Fibroblast of skin of abdomen (primary cell): ENCODE data around the gene IL2RG.

Experiments used
- DNase-seq: peaks from one replicate; pipeline ENCODE4 v3.0.0-alpha.2; 2013

The IL2RG gene

DNA sequence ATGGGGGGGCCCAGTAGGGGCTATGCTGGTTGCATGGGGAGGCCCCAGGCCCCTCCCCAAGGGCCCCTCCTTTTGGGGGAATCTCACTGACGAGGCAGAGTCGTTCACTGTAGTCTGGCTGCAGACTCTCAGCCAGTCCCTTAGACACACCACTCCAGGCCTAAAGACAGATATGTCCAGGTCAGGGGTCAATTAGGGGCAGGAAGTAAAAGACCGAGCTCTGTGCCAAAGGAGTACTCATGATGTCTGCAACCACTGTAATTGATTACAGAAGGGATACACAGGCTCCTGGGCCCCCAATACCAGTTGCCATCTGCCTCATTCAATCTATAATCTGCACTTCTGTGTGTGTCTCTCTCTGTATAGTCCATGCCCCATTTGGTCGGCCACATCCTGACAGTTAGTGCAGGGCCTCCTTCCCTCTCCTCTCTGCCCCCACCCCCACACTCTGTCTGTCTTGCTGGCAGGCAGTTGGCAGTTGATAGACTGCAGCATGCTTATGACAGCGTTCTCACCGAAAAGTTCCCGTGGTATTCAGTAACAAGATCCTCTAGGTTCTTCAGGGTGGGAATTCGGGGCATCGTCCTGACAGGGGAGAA, 3.5 kb downstream of the IL2RG start:
- DNase-seq = no peak

- DNase-seq = no peak
Observed at GRCh38 chrX:71107245-71107644, 4.1 kb downstream of the IL2RG start.

- DNase-seq = no peak
Observed at GRCh38 chrX:71106427-71106826, 5.0 kb downstream of the IL2RG start, which contains the start of gene CXorf65. CXorf65 (minus strand) TSS chrX:71106740; CDS start chrX:71106556, 184 bp downstream.

DNA sequence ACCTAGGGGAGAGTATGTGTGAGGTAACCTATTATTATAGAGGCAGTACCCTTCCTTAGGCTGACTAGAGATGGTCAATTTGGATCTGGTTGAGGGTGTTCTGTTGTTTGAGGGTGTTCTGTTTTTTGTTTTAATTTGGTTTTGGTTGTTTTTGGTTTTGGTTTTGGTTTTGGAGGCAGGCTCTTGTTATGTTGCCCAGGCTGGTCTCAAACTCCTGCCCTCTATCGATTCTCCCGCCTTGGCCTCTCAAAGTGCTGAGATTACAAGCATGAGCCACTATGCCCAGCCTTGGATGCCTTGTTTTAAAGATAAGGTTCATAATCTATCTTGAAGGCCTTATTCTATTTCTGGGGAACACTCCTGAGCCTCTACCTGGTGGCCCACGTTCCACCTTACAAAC, 5.7 kb downstream of the IL2RG start:
- no peak for DNase-seq

DNA sequence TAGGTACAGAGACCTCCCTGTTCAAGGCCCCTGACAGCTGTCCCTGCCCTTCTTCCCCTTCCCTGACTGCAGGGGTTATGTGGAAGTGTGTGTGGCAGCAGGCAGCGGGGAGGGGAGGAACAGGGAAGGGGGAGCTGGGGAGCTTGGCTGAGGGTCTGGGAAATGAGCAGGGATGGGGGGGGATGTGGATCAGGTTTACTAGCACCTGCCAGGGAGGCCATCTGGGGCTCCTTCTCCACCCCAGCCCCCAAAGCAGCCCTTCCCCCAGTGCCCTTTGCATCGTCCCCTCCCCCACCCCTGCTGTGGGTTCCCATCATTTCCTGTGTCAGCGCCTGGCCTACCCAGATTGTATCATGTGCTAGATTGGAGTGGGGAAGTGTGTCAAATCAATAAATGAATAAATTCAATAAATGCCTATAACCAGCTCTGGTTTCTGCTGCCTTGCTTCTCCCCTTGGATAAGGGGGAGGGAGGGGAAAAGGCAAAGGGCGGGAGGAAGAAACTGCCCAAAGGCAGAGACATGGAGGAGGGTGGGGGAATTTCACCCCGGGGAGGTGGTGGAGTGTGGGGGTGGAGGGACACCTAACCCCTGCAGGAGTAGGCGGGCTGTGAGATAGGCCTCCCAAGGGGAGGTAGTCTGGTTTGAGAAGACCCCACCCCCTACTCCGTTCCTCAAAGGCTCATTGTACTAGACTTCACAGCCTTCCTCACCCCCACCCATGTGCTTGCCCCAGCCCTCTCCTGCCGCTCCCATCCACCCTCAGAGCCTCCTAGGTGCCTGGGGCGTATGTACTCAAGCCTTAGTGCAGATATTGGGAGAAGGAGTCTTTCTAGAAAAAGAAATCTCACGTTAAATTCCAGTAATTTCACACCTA, 8.0 kb downstream of the IL2RG start:
- DNase-seq = no peak

- no peak for DNase-seq
Observed at GRCh38 chrX:71102292-71102691, 9.1 kb downstream of the IL2RG start.

- no peak for DNase-seq
Observed at GRCh38 chrX:71100581-71101505, 10.5 kb downstream of the IL2RG start.

DNA sequence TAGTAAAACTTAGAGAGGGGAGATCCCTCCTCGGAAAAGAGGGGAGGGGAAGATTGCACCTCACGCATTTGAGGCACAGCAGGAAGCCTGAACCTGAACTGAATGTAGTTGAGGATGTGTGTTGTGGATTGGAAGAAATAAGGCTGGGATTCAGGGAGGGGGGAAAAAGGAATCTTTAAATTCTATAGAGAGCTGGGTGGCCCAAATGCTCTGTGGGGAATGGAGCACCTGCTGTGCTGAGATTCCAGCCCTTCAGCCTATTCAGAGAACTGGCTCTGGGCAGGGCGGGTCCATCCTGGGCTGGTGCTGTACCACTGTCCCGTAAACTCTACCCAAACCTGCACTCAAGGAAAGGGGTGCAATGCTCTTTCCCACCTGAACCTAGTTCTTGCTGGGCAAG, 11.6 kb downstream of the IL2RG start:
- no peak for DNase-seq

GRCh38 chrX:71098951-71099506, 12.3 kb downstream of the IL2RG start:
- no peak for DNase-seq

DNA sequence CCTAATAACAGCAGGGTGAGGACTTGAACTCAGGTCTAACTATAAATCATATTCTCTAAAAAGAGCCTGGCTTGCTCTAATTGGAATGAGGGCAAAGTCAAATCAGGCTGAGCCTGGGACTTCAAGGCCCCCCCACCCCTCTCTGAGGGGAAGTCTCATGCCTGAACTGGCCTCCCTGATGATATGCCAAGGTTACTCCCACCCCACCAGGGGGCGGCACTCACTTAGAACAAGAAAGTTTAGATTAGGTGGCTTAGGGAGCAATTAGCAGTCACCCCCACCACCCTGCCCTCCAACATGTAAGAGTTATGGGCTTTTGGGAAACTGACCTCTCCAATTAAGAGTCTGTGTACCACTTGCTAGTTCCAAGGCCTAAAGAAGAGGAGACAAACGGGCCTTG, 13.1 kb downstream of the IL2RG start:
- peak; percentile 38 for DNase-seq

DNA sequence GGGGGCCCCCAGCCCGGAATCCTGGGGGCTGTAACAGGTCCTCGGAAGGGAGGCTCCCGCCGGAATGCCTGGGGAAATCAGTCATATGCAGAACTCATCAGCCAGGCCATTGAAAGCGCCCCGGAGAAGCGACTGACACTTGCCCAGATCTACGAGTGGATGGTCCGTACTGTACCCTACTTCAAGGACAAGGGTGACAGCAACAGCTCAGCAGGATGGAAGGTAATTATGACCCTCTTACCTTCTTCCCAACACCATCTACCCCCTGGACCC, 14.7 kb downstream of the IL2RG start:
- no peak for DNase-seq

DNA sequence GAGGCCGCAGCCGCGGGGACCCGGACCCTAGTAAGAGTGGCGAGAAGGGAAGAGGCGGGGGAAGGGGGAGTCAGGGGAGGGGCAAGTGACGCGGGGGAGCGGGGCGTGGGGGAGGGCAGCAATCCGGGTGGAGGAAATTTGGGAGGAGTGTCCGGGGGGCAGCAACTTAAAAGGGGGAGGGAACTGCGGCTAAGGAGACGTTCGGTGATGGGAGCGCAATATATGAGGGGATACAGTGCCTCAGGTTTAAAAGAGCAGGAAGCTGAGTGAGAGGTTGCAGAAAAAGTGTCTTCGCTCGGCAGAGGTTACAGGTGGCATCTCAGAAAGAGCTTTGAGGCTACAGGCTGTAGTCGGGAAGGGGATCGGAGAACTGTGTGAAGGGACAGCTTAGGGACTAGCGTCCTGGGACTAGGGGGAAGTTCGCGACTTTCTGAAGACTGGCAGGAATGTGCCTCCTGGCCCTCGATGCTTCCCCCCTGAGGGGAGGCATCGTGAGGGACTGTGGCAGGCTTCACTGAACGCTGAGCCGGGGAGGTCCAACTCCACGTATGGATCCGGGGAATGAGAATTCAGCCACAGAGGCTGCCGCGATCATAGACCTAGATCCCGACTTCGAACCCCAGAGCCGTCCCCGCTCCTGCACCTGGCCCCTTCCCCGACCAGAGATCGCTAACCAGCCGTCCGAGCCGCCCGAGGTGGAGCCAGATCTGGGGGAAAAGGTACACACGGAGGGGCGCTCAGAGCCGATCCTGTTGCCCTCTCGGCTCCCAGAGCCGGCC, 15.2 kb downstream of the IL2RG start:
- no peak for DNase-seq

GRCh38 chrX:71095555-71095980, 15.8 kb downstream of the IL2RG start, which contains the start of gene FOXO4:
FOXO4 (plus strand) TSS chrX:71095851; CDS start chrX:71096529, 678 bp downstream.
- peak; percentile 84 for DNase-seq

DNA sequence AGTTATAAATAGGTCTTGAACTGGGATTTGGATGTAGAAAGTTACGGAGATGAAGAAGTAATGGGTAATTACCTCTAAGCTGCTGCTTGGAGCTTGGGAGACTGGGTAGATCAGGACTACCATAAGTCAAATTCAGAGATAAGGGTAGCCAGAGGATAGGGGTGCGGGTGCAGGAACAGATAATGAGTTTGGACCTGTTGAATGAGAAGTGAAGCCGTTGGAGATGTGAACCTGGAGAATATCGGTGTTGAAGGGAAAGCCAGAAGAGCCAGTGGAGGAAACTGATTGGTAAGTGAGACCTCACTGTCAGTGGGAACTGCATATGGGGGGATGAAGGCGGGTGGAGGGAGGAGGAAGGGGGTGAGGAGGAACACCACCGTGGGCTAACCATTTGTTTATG, 16.3 kb downstream of the IL2RG start:
- DNase-seq = no peak

DNA sequence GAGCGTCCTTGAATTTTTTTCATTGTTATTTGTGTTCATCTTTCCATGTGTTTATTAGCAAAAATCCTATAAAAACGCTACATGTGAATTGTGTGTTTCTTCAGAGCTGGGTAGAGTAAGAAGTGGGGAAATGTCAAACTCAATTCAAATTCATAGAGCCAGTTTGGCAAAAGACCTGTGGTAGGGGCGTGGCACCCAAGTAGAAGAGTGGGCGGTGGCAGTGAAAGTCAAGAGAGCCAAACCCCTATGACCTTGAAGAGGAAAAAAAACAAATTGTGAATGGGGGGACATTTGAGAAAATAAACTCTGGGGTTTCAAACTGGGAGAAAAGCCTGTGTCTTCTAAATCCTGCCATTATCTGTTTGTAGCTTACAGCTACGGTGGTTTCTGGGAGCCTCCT, 20.1 kb downstream of the IL2RG start:
- DNase-seq = no peak

DNA sequence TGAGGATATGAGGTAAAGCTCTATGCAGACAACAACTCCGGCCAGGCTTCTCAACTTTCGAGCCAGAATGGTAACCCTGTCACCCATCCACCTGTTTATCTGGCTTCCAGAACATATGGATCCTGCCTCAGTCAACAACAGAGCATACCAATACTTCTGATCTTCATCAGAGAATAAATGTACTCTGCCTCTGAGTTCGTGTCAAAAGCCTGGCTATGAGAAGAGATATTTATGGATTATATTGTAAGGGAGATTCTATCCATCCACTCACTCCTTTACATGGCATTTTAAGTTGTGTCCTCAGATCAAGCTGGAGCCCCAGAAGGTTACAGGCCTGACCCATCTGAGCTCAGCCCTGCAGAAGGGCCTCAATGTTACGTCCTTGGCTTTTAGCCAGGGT, 25.5 kb downstream of the IL2RG start:
- DNase-seq = no peak

DNA sequence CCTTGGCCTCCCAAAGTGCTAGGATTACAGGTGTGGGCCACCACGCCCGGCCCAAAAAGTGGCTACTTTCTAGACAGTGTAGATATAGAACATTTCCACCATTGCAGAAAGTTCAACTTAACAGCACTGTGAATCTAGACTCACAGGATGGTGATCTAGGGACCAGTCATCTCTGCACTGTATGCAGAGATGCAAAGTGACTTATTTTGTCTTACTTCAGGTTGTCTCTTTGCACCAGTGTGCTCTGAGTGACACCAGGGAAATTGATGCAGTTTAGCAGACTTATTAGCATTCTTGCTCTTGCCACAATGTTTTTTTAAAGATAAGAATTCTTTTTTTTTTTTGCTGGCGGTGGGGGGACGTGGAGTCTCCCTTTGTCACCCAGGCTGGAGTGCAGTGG, 28.6 kb downstream of the IL2RG start:
- no peak for DNase-seq

GRCh38 chrX:71082124-71082647, 29.2 kb downstream of the IL2RG start:
- DNase-seq = no peak

- DNase-seq = no peak
Observed at GRCh38 chrX:71081330-71082123, 29.9 kb downstream of the IL2RG start.

- DNase-seq = no peak
Observed at GRCh38 chrX:71070531-71070930, 40.8 kb downstream of the IL2RG start.
